Measurements from ENCODE around the gene CD1C. TPM values are rescaled to one million over a fixed set of nuclear protein-coding genes. Genes with fewer than 3 reads are reported as not detected.

CD1C gene
- total and polyA plus RNA-seq, 2 of the 8 experiments (the other 6 are each of a cell fraction or from before 2014, with no cell fraction given): 0.06 to 0.35 TPM

- Histone ChIP-seq H3K4me2 (ENCODE audit: insufficient read depth in 1 of 2, low read depth in 2 of 2, low read length in 2 of 2) (no peak overlapping the region), H4K20me1 (replicated peaks in 1 of 2; ENCODE audit: control insufficient read depth in 1 of 2, insufficient read depth in 2 of 2, low read length in 2 of 2) (no peaks in the 10 kb centered on the region), H3K27ac (ENCODE audit: low read depth, low read length) (no peak overlapping the region), H3K79me1 (ENCODE audit: low read depth, low read length) (no peaks in the 10 kb centered on the region), H3K18ac (ENCODE audit: extremely low read depth, low read length) (no peak overlapping the region), H3K9ac (replicated peaks in 1 of 4; ENCODE audit: extremely low read depth in 1 of 4, low read depth in 3 of 4, low read length in 3 of 4) (no peak overlapping the region), H2BK15ac (ENCODE audit: low read length) (no peak overlapping the region), H3K36me3 (ENCODE audit: control insufficient read depth in 2 of 4, insufficient read depth in 4 of 4, low read length in 3 of 4) (no peaks in the 10 kb centered on the region), H2AK5ac (ENCODE audit: low read depth, low read length) (no peak overlapping the region), H3K9me3 (ENCODE audit: insufficient read depth in 2 of 2, low read depth in 1 of 2, low read length in 1 of 2) (no peaks in the 10 kb centered on the region; a peak in 1 of 4 replicates), H2BK5ac (ENCODE audit: low read depth, low read length) (no peak overlapping the region), H3K14ac (ENCODE audit: insufficient read length) (no peak overlapping the region), H2BK120ac (replicated peaks; ENCODE audit: low read depth, low read length) (no peak overlapping the region), H3K23me2 (ENCODE audit: low read depth, low read length) (no peaks in the 10 kb centered on the region), H3K27me3 (replicated peaks in 1 of 4; ENCODE audit: control insufficient read depth in 3 of 4, extremely low read depth in 1 of 4, insufficient read depth in 3 of 4, low read length in 3 of 4) (no peaks in the 10 kb centered on the region), H3K4ac (replicated peaks; ENCODE audit: insufficient read length, low read depth, low read length) (no peak overlapping the region), H4K8ac (ENCODE audit: extremely low read depth, insufficient read depth, low read length) (no peak overlapping the region), H3K4me3 (ENCODE audit: extremely low read depth in 1 of 4, insufficient read depth in 2 of 4, low read depth in 3 of 4, low read length in 4 of 4) (no peak overlapping the region), H3K56ac (replicated peaks; ENCODE audit: insufficient read length, low read depth, low read length) (no peak overlapping the region), H3K4me1 (replicated peaks in 1 of 4; ENCODE audit: control insufficient read depth in 3 of 4, insufficient read depth in 4 of 4, low read length in 3 of 4) (no peaks in the 10 kb centered on the region), H4K91ac (replicated peaks; ENCODE audit: insufficient read length, low read length) (no peak overlapping the region), H2AFZ (ENCODE audit: low read length) (no peak overlapping the region), H2BK20ac (ENCODE audit: low read length) (no peak overlapping the region), H2BK12ac (ENCODE audit: low read depth, low read length) (no peak overlapping the region), H4K5ac (ENCODE audit: insufficient read length, low read depth, low read length) (no peak overlapping the region), H3K79me2 (ENCODE audit: control insufficient read depth in 1 of 2, insufficient read depth in 2 of 2, low read length in 2 of 2) (no peaks in the 10 kb centered on the region), H3K23ac (ENCODE audit: insufficient read length) (no peak overlapping the region)
- TF ChIP-seq CTCF (IDR thresholded peaks at IDR 0.05; ENCODE audit: control extremely low read depth in 1 of 3, insufficient read depth in 1 of 3, low read depth in 1 of 3, low read length in 3 of 3) (peak; percentile 1 to 48 (median 39)), CBX5 (IDR thresholded peaks at IDR 0.05; ENCODE audit: low read depth, low read length) (no peak), RBBP5 (IDR thresholded peaks at IDR 0.05; ENCODE audit: borderline replicate concordance, low read depth, low read length) (no peak), RAD21 (IDR thresholded peaks at IDR 0.05 in 1 of 2, conservative IDR thresholded peaks at IDR 0.05 in 1 of 2; ENCODE audit: low read depth in 2 of 2, low read length in 2 of 2) (peak; percentile 54 to 66)
- no peak for DNase-seq (ENCODE audit: low read depth in 1 of 2, low spot score in 2 of 2)
- no peak for FAIRE-seq
- POLR2A ChIA-PET (ENCODE audit: partially characterized antibody): no interaction called here
- WGBS, 2 experiments (ENCODE audit: extremely low coverage in 1 of 2, insufficient coverage in 1 of 2, insufficient read length in 1 of 2, insufficient replicate concordance in 2 of 2, low coverage in 1 of 2, low lambda C conversion rate in 2 of 2, missing lambda C conversion rate in 1 of 2): 96% methylated on average over 3 of the region's 3 CpGs; no CpG with 5 or more reads in 1 of the 2 experiments
- CTCF ChIA-PET (ENCODE audit: partially characterized antibody): interaction anchor here (0.7 to 3.1 kb wide), 12 partner anchors 9 to 391 kb away, joined by 3 to 33 read pairs (median 3); no protein-coding TSS in a partner anchor
These were observed 40.0 kb downstream of the CD1C start for GRCh38 chr1:158329733-158330132.
